PC-9 (cell line): Measurements from ENCODE around the gene KIF21A.

Experiments
- EZH2 ChIP-seq: fragments of 200-600 bp; sonication (generic); IDR thresholded peaks from 2 replicates; pipeline ENCODE4 v1.8.0; 2017; ENCODE audit warnings: antibody characterized with exemption, low read depth
- TF ChIP-seq, protein P1 (sequence below): fragments of 200-600 bp; sonication (generic); conservative IDR thresholded peaks from 2 replicates; pipeline ENCODE4 v1.6.1; 2017; ENCODE audit warnings: mixed run types, antibody characterized with exemption, mild to moderate bottlenecking, moderate library complexity

GRCh38 chr12:39300799-39301198 is 142.1 kb downstream of the KIF21A start:
- TF ChIP-seq, protein P1, sequence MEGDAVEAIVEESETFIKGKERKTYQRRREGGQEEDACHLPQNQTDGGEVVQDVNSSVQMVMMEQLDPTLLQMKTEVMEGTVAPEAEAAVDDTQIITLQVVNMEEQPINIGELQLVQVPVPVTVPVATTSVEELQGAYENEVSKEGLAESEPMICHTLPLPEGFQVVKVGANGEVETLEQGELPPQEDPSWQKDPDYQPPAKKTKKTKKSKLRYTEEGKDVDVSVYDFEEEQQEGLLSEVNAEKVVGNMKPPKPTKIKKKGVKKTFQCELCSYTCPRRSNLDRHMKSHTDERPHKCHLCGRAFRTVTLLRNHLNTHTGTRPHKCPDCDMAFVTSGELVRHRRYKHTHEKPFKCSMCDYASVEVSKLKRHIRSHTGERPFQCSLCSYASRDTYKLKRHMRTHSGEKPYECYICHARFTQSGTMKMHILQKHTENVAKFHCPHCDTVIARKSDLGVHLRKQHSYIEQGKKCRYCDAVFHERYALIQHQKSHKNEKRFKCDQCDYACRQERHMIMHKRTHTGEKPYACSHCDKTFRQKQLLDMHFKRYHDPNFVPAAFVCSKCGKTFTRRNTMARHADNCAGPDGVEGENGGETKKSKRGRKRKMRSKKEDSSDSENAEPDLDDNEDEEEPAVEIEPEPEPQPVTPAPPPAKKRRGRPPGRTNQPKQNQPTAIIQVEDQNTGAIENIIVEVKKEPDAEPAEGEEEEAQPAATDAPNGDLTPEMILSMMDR, result no peak
- TF ChIP-seq EZH2, result no peak
